Fibroblast of mammary gland (primary cell): ENCODE results near the gene USP17L21.
"Not testable (repeated sequence)": the region's sequence is repeated elsewhere in the genome, so short reads cannot be mapped to it uniquely, and the experiment has no call there.

Source experiments
- DNase-seq: peaks from one replicate; pipeline ENCODE4 v3.0.0-alpha.2; 2010; ENCODE audit warnings: low read depth
- H3K4me3 ChIP-seq: 2 replicates; pipeline ENCODE4 v1.5.1; 2011; ENCODE audit warnings: low read depth, mild to moderate bottlenecking, low read length, moderate library complexity; ENCODE audit not compliant: control insufficient read depth

The USP17L21 gene, protein sequence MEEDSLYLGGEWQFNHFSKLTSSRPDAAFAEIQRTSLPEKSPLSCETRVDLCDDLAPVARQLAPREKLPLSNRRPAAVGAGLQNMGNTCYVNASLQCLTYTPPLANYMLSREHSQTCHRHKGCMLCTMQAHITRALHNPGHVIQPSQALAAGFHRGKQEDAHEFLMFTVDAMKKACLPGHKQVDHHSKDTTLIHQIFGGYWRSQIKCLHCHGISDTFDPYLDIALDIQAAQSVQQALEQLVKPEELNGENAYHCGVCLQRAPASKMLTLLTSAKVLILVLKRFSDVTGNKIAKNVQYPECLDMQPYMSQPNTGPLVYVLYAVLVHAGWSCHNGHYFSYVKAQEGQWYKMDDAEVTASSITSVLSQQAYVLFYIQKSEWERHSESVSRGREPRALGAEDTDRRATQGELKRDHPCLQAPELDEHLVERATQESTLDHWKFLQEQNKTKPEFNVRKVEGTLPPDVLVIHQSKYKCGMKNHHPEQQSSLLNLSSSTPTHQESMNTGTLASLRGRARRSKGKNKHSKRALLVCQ

DNA sequence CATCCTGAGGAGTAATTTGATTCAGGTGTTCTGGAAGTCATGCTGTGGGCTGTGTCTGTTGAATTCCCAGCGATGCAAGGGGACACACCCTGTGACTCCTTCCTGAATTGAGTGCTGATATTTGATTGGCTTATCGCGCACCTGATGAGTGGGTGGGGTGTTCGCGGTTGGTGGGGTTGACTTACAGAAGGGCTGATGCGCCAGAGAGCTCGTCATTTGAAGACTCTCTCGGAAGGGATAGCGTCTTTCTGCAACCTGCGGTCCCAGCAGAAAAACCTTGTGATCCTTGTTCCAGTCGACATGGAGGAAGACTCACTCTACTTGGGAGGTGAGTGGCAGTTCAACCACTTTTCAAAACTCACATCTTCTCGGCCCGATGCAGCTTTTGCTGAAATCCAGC is at the start of gene USP17L21:
Gene USP17L21, plus strand, starts transcription at position 301 of the 400 bp plus-strand sequence. Its CDS starts 0 bp downstream, at position 301.
- H3K4me3 ChIP-seq, DNase-seq: not testable (repeated sequence)

DNA sequence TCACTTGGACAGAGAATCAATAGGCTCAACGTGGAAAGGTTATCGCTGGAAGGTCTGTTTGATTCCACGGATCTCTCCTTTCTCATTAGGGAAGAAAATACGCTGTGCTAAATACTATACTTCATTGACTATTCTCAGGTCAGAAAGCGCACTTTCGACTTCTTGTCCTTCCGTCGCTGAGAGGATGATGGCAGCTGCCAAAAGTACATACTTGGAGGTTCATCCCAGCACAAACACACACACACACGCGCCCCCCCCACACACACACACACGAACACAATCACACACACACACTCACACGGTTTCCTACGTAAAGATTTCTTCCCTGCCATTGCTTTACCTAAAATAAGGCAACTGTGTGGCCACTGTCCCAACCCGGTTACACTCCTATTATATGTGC is 48.0 kb upstream of the USP17L21 start:
- H3K4me3 ChIP-seq, DNase-seq: not testable (repeated sequence)

DNA sequence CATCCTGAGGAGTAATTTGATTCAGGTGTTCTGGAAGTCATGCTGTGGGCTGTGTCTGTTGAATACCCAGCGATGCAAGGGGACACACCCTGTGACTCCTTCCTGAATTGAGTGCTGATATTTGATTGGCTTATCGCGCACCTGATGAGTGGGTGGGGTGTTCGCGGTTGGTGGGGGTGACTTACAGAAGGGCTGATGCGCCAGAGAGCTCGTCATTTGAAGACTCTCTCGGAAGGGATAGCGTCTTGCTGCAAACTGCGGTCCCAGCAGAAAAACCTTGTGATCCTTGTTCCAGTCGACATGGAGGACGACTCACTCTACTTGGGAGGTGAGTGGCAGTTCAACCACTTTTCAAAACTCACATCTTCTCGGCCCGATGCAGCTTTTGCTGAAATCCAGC is 47.6 kb upstream of the USP17L21 start, which contains the start of gene USP17L11:
Gene USP17L11, plus strand, starts transcription at position 301 of the 400 bp plus-strand sequence. Its CDS starts 0 bp downstream, at position 301.
- DNase-seq, H3K4me3 ChIP-seq: not testable (repeated sequence)

DNA sequence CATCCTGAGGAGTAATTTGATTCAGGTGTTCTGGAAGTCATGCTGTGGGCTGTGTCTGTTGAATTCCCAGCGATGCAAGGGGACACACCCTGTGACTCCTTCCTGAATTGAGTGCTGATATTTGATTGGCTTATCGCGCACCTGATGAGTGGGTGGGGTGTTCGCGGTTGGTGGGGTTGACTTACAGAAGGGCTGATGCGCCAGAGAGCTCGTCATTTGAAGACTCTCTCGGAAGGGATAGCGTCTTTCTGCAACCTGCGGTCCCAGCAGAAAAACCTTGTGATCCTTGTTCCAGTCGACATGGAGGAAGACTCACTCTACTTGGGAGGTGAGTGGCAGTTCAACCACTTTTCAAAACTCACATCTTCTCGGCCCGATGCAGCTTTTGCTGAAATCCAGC is 42.8 kb upstream of the USP17L21 start, which contains the start of gene USP17L12:
Gene USP17L12, plus strand, starts transcription at position 301 of the 400 bp plus-strand sequence. Its CDS starts 0 bp downstream, at position 301.
- not testable (repeated sequence) for DNase-seq, H3K4me3 ChIP-seq

DNA sequence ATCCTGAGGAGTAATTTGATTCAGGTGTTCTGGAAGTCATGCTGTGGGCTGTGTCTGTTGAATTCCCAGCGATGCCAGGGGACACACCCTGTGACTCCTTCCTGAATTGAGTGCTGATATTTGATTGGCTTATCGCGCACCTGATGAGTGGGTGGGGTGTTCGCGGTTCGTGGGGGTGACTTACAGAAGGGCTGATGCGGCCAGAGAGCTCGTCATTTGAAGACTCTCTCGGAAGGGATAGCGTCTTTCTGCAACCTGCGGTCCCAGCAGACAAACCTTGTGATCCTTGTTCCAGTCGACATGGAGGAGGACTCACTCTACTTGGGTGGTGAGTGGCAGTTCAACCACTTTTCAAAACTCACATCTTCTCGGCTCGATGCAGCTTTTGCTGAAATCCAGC is 38.1 kb upstream of the USP17L21 start, which contains the start of gene USP17L13:
Gene USP17L13, plus strand, starts transcription at position 301 of the 400 bp plus-strand sequence. Its CDS starts 0 bp downstream, at position 301.
- DNase-seq, H3K4me3 ChIP-seq: not testable (repeated sequence)

DNA sequence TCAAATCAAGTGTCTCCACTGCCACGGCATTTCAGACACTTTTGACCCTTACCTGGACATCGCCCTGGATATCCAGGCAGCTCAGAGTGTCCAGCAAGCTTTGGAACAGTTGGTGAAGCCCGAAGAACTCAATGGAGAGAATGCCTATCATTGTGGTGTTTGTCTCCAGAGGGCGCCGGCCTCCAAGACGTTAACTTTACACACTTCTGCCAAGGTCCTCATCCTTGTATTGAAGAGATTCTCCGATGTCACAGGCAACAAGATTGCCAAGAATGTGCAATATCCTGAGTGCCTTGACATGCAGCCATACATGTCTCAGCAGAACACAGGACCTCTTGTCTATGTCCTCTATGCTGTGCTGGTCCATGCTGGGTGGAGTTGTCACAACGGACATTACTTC is 32.4 kb upstream of the USP17L21 start:
- not testable (repeated sequence) for H3K4me3 ChIP-seq, DNase-seq

DNA sequence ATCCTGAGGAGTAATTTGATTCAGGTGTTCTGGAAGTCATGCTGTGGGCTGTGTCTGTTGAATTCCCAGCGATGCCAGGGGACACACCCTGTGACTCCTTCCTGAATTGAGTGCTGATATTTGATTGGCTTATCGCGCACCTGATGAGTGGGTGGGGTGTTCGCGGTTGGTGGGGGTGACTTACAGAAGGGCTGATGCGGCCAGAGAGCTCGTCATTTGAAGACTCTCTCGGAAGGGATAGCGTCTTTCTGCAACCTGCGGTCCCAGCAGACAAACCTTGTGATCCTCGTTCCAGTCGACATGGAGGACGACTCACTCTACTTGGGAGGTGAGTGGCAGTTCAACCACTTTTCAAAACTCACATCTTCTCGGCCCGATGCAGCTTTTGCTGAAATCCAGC is 28.6 kb upstream of the USP17L21 start, which contains the start of gene USP17L15:
Gene USP17L15, plus strand, starts transcription at position 301 of the 400 bp plus-strand sequence. Its CDS starts 0 bp downstream, at position 301.
- DNase-seq, H3K4me3 ChIP-seq: not testable (repeated sequence)

DNA sequence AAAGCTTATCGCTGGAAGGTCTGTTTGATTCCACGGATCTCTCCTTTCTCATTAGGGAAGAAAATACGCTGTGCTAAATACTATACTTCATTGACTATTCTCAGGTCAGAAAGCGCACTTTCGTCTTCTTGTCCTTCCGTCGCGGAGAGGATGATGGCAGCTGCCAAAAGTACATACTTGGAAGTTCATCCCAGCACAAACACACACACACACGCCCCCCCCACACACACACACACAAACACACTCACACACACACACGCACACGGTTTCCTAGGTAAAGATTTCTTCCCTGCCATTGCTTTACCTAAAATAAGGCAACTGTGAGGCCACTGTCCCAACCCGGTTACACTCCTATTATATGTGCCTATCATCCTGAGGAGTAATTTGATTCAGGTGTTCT is 24.2 kb upstream of the USP17L21 start:
- DNase-seq, H3K4me3 ChIP-seq: not testable (repeated sequence)

DNA sequence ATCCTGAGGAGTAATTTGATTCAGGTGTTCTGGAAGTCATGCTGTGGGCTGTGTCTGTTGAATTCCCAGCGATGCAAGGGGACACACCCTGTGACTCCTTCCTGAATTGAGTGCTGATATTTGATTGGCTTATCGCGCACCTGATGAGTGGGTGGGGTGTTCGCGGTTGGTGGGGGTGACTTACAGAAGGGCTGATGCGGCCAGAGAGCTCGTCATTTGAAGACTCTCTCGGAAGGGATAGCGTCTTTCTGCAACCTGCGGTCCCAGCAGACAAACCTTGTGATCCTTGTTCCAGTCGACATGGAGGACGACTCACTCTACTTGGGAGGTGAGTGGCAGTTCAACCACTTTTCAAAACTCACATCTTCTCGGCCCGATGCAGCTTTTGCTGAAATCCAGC is 19.1 kb upstream of the USP17L21 start, which contains the start of gene USP17L17:
Gene USP17L17, plus strand, starts transcription at position 301 of the 400 bp plus-strand sequence. Its CDS starts 0 bp downstream, at position 301.
- not testable (repeated sequence) for H3K4me3 ChIP-seq, DNase-seq

DNA sequence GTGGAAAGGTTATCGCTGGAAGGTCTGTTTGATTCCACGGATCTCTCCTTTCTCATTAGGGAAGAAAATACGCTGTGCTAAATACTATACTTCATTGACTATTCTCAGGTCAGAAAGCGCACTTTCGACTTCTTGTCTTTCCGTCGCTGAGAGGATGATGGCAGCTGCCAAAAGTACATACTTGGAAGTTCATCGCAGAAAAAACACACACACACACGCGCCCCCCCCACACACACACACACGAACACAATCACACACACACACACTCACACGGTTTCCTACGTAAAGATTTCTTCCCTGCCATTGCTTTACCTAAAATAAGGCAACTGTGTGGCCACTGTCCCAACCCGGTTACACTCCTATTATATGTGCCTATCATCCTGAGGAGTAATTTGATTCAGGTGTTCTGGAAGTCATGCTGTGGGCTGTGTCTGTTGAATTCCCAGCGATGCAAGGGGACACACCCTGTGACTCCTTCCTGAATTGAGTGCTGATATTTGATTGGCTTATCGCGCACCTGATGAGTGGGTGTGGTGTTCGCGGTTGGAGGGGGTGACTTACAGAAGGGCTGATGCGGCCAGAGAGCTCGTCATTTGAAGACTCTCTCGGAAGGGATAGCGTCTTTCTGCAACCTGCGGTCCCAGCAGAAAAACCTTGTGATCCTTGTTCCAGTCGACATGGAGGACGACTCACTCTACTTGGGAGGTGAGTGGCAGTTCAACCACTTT is 14.6 kb upstream of the USP17L21 start, which contains the start of gene USP17L18:
Gene USP17L18, plus strand, starts transcription at position 678 of the 728 bp plus-strand sequence. Its CDS starts 0 bp downstream, at position 678.
- H3K4me3 ChIP-seq, DNase-seq: not testable (repeated sequence)

DNA sequence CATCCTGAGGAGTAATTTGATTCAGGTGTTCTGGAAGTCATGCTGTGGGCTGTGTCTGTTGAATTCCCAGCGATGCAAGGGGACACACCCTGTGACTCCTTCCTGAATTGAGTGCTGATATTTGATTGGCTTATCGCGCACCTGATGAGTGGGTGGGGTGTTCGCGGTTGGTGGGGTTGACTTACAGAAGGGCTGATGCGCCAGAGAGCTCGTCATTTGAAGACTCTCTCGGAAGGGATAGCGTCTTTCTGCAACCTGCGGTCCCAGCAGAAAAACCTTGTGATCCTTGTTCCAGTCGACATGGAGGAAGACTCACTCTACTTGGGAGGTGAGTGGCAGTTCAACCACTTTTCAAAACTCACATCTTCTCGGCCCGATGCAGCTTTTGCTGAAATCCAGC is 9.6 kb upstream of the USP17L21 start, which contains the start of gene USP17L19:
Gene USP17L19, plus strand, starts transcription at position 301 of the 400 bp plus-strand sequence. Its CDS starts 0 bp downstream, at position 301.
- not testable (repeated sequence) for H3K4me3 ChIP-seq, DNase-seq

DNA sequence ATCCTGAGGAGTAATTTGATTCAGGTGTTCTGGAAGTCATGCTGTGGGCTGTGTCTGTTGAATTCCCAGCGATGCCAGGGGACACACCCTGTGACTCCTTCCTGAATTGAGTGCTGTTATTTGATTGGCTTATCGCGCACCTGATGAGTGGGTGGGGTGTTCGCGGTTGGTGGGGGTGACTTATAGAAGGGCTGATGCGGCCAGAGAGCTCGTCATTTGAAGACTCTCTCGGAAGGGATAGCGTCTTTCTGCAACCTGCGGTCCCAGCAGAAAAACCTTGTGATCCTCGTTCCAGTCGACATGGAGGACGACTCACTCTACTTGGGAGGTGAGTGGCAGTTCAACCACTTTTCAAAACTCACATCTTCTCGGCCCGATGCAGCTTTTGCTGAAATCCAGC is 4.8 kb upstream of the USP17L21 start, which contains the start of gene USP17L20:
Gene USP17L20, plus strand, starts transcription at position 301 of the 400 bp plus-strand sequence. Its CDS starts 0 bp downstream, at position 301.
- not testable (repeated sequence) for H3K4me3 ChIP-seq, DNase-seq

DNA sequence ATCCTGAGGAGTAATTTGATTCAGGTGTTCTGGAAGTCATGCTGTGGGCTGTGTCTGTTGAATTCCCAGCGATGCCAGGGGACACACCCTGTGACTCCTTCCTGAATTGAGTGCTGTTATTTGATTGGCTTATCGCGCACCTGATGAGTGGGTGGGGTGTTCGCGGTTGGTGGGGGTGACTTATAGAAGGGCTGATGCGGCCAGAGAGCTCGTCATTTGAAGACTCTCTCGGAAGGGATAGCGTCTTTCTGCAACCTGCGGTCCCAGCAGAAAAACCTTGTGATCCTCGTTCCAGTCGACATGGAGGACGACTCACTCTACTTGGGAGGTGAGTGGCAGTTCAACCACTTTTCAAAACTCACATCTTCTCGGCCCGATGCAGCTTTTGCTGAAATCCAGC is 4.6 kb downstream of the USP17L21 start, which contains the start of gene USP17L22:
Gene USP17L22, plus strand, starts transcription at position 301 of the 400 bp plus-strand sequence. Its CDS starts 0 bp downstream, at position 301.
- not testable (repeated sequence) for DNase-seq, H3K4me3 ChIP-seq

DNA sequence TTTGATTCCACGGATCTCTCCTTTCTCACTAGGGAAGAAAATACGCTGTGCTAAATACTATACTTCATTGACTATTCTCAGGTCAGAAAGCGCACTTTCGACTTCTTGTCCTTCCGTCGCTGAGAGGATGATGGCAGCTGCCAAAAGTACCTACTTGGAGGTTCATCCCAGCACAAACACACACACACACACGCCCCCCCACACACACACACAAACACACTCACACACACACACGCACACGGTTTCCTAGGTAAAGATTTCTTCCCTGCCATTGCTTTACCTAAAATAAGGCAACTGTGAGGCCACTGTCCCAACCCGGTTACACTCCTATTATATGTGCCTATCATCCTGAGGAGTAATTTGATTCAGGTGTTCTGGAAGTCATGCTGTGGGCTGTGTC is 9.0 kb downstream of the USP17L21 start:
- H3K4me3 ChIP-seq, DNase-seq: not testable (repeated sequence)
